ENCODE results near the gene DEDD2. TPM values are rescaled to one million over a fixed set of nuclear protein-coding genes. Genes with fewer than 3 reads are reported as not detected.

DEDD2 gene
- total and polyA plus RNA-seq, 10 of the 15 experiments (the other 5 are each of a cell fraction or from before 2014, with no cell fraction given) = 2.5 to 24.7 (median 17.6) TPM

- RAD21 ChIA-PET (ENCODE audit: unreplicated experiment) = no interaction called here
- H3K9ac ChIP-seq (ENCODE audit: control insufficient read depth, insufficient read depth, low read length) = no peak overlapping the region
- peaks cover 8 to 20% of the 10 kb centered on the region in 2 experiments; a peak in 3 of 4 replicates for H3K36me3 ChIP-seq (ENCODE audit: control insufficient read depth in 2 of 2, insufficient read depth in 2 of 2, low read length in 1 of 2)
- no TSS peak for BruUV-seq (replicated peaks)
- SMC1A ChIA-PET (ENCODE audit: uncharacterized antibody, unreplicated experiment) = interaction anchor here (0.8 to 6.0 kb wide), 3 partner anchors 8 to 84 kb away, joined by 3 to 23 read pairs (median 3); no protein-coding TSS in a partner anchor
- CTCF ChIA-PET = interaction anchor here (0.8 to 3.0 kb wide), 4 partner anchors 12 to 69 kb away, joined by 4 to 10 read pairs (median 6); partner anchors contain the start of gene POU2F2
- H3K27ac ChIP-seq (ENCODE audit: control insufficient read depth, insufficient read depth) = peak overlapping the region; percentile 45
- no peak overlapping the region for H3K4me3 ChIP-seq
- in situ Hi-C loops (cut with MboI) (no loop called here), intact Hi-C loops (cut with micrococcal nuclease; ENCODE audit: unreplicated experiment) (loop anchor here (5.0 kb wide), 2 partner anchors 65 to 85 kb away; partner anchors contain the start of gene POU2F2)
- H3K4me2 ChIP-seq (ENCODE audit: control insufficient read depth, insufficient read depth) = peak overlapping the region; percentile 28; the same call in 1 of the 2 replicates
- no peak for FAIRE-seq
- no peaks in the 10 kb centered on the region for H3K27me3 ChIP-seq (replicated peaks in 1 of 2; ENCODE audit: control insufficient read depth in 2 of 2, insufficient read depth in 2 of 2, low read length in 1 of 2)
- no peaks in the 10 kb centered on the region; the same call in 2 of the 3 replicates for H3K9me3 ChIP-seq (replicated peaks; ENCODE audit: control insufficient read depth, insufficient read depth, low read length)
- H4K20me1 ChIP-seq (ENCODE audit: control insufficient read depth, insufficient read depth) = no peaks in the 10 kb centered on the region
- POLR2A ChIA-PET = interaction anchor here (0.6 kb wide), 2 partner anchors 107 to 124 kb away, joined by 3 to 5 read pairs; no protein-coding TSS in a partner anchor
- H3K4me1 ChIP-seq (ENCODE audit: control insufficient read depth, insufficient read depth, low read length) = peaks cover 51% of the 10 kb centered on the region
- peaks cover 5% of the 10 kb centered on the region for H3K79me2 ChIP-seq (ENCODE audit: control insufficient read depth, insufficient read depth, low read length)
- DNase-seq (ENCODE audit: low read depth, low spot score) = no peak
- 71% methylated on average over 5 of the region's 5 CpGs for WGBS (ENCODE audit: insufficient coverage, insufficient replicate concordance, low lambda C conversion rate, missing lambda C conversion rate)
- ATAC-seq = no peak
- TF ChIP-seq ATF2 (IDR thresholded peaks at IDR 0.05; ENCODE audit: low read length) = no peak
- no peak for TF ChIP-seq ESRRA (IDR thresholded peaks at IDR 0.05; ENCODE audit: low read length)
- 0 out of 2 replicates have a peak, but pooled peaks have one; percentile 6 for TF ChIP-seq RUNX3 (IDR thresholded peaks at IDR 0.05; ENCODE audit: low read length)
- H2AFZ ChIP-seq (ENCODE audit: control insufficient read depth, low read depth, low read length) = no peak overlapping the region
Measured at GRCh38 chr19:42197375-42197817, 20.1 kb downstream of the DEDD2 start.

Data from GM12878 (cell line).